GM12878 (cell line): ENCODE results near the gene SYCE3. TPM values are rescaled to one million over a fixed set of nuclear protein-coding genes. Genes with fewer than 3 reads are reported as not detected.

Source experiments
- BMI1 ChIP-seq: fragments of 450-650 bp; IDR thresholded peaks from 2 replicates; pipeline ENCODE4 v1.6.1; 2016; ENCODE audit warnings: mild to moderate bottlenecking, moderate library complexity, borderline replicate concordance
- E2F4 ChIP-seq: IDR thresholded peaks from 2 replicates; pipeline ENCODE4 v1.6.1; 2012; ENCODE audit warnings: low read depth, low read length, improper control_type of control experiment
- ELK1 ChIP-seq: IDR thresholded peaks from 2 replicates; pipeline ENCODE4 v1.6.1; 2012; ENCODE audit warnings: low read depth, low read length, improper control_type of control experiment
- HDGF ChIP-seq: fragments of 450-650 bp; IDR thresholded peaks from 2 replicates; pipeline ENCODE4 v1.6.1; 2016; ENCODE audit warnings: antibody characterized with exemption
- JUNB ChIP-seq: IDR thresholded peaks from 2 replicates; pipeline ENCODE4 v1.6.1; 2016; ENCODE audit warnings: antibody characterized with exemption, mild to moderate bottlenecking
- JUND ChIP-seq: IDR thresholded peaks from 2 replicates; pipeline ENCODE4 v1.6.1; 2012; ENCODE audit warnings: low read depth, mild to moderate bottlenecking, low read length, improper control_type of control experiment, moderate library complexity
- MLLT1 ChIP-seq: fragments of 450-650 bp; IDR thresholded peaks from 2 replicates; pipeline ENCODE4 v1.6.1; 2016; ENCODE audit warnings: mild to moderate bottlenecking
- MTA2 ChIP-seq: fragments of 450-650 bp; IDR thresholded peaks from 2 replicates; pipeline ENCODE4 v1.6.1; 2016; ENCODE audit warnings: low read depth, mild to moderate bottlenecking, moderate library complexity
- MYB ChIP-seq: fragments of 150-350 bp; IDR thresholded peaks from 2 replicates; pipeline ENCODE4 v1.6.1; 2014; ENCODE audit warnings: mild to moderate bottlenecking, low read depth, low read length, borderline replicate concordance
- NBN ChIP-seq: fragments of 450-650 bp; IDR thresholded peaks from 2 replicates; pipeline ENCODE4 v1.6.1; 2016
- POLR2AphosphoS5 ChIP-seq: IDR thresholded peaks from 2 replicates; pipeline ENCODE4 v1.6.1; 2011; ENCODE audit warnings: mild to moderate bottlenecking, low read length, inconsistent platforms
- RCOR1 ChIP-seq: conservative IDR thresholded peaks from 2 replicates; pipeline ENCODE4 v1.6.1; 2012; ENCODE audit warnings: low read depth, low read length, improper control_type of control experiment
- SUPT20H ChIP-seq: IDR thresholded peaks from 2 replicates; pipeline ENCODE4 v1.6.1; 2011; ENCODE audit warnings: low read depth, mild to moderate bottlenecking, low read length, moderate library complexity, borderline replicate concordance; ENCODE audit not compliant: control insufficient read depth
- ZBED1 ChIP-seq: IDR thresholded peaks from 2 replicates; pipeline ENCODE4 v1.6.1; 2016; ENCODE audit warnings: borderline replicate concordance
- ZBTB11 ChIP-seq: fragments of 450-650 bp; formaldehyde crosslinking; IDR thresholded peaks from 2 replicates; pipeline ENCODE4 v1.5.0; 2022; ENCODE audit warnings: mild to moderate bottlenecking, missing genetic modification characterization
- ZBTB40 ChIP-seq: fragments of 450-650 bp; IDR thresholded peaks from 2 replicates; pipeline ENCODE4 v1.6.1; 2016; ENCODE audit warnings: mild to moderate bottlenecking, moderate library complexity, borderline replicate concordance
- ZSCAN29 ChIP-seq: fragments of 450-650 bp; IDR thresholded peaks from 2 replicates; pipeline ENCODE4 v1.6.1; 2017; ENCODE audit warnings: mild to moderate bottlenecking, moderate library complexity
- ZZZ3 ChIP-seq: IDR thresholded peaks from 2 replicates; pipeline ENCODE4 v1.6.1; 2011; ENCODE audit warnings: low read depth; ENCODE audit not compliant: control insufficient read depth, insufficient read length
- polyA plus RNA-seq, 11 experiments: library from polyadenylated mRNA; depleted of rRNA in 4 of 11; unstranded in 6 of 11; stranded (reverse) in 5 of 11; fragments of >200 nt; fragmentation: Nextera tagmentation in 4 of 11; fragmentation: Illumina TruSeq in 1 of 11; extraction: Ambion mirVana in 4 of 11; extraction: Trizol in 1 of 11; gene quantifications; 1 replicate in 1 of 11; 2 replicates in 10 of 11; pipeline versions ENCODE4 v1.2.1 to v1.2.3, GENCODE V29; 2011 to 2016; ENCODE audit warnings: inconsistent platforms in 2 of 11, missing spikeins in 2 of 11, low read depth in 1 of 11
- total RNA-seq, 4 experiments: library from RNA; depleted of rRNA in 3 of 4; stranded (reverse); fragments of >200 nt in 3 of 4; fragmentation: Illumina TruSeq in 1 of 4; extraction: Trizol in 1 of 4; gene quantifications; 2 replicates each; pipeline versions ENCODE4 v1.2.1 to v1.2.3, GENCODE V29; 2013 to 2021

Gene SYCE3
- total and polyA plus RNA-seq, 10 of the 15 experiments (the other 5 are each of a cell fraction or from before 2014, with no cell fraction given), result 0.38 to 0.91 (median 0.76) TPM; not detected in 4

- TF ChIP-seq BMI1 (no peak), MYB (no peak), MTA2 (0 out of 2 replicates have a peak, but pooled peaks have one; percentile 16), SUPT20H (no peak), ZZZ3 (no peak), ZBED1 (no peak), NBN (0 out of 2 replicates have a peak, but pooled peaks have one; percentile 28), RCOR1 (0 out of 2 replicates have a peak, but pooled peaks have one; percentile 6), HDGF (0 out of 2 replicates have a peak, but pooled peaks have one; percentile 54), ZSCAN29 (no peak), MLLT1 (peak; percentile 96), E2F4 (no peak), ELK1 (no peak), JUND (no peak), ZBTB11 (CRISPR knock-in tag) (no peak), POLR2AphosphoS5 (peak; percentile 7; the same call in 1 of the 2 replicates), ZBTB40 (0 out of 2 replicates have a peak, but pooled peaks have one; percentile 23), JUNB (no peak)
Measured at GRCh38 chr22:50529416-50529896, 33.3 kb downstream of the SYCE3 start (continued).
